Smooth muscle cell (in vitro differentiated cells): Measurements from ENCODE around the gene LARP7. TPM values are rescaled to one million over a fixed set of nuclear protein-coding genes. Genes with fewer than 3 reads are reported as not detected.
"Not testable (repeated sequence)": the region's sequence is repeated elsewhere in the genome, so short reads cannot be mapped to it uniquely, and the experiment has no call there.

Source experiments
- DNase-seq: peaks from one replicate; lab custom pipeline; 2025; ENCODE audit not compliant: unreplicated experiment; lab: John Stamatoyannopoulos, UW
- H2AFZ ChIP-seq: fragments of 200-600 bp; sonication (generic); 2 replicates; pipeline ENCODE4 v1.6.0; 2016; ENCODE audit warnings: antibody characterized with exemption, low read depth, mild to moderate bottlenecking
- H3F3A ChIP-seq: fragments of 200-600 bp; sonication (generic); 2 replicates; pipeline ENCODE4 v1.6.0; 2017; ENCODE audit warnings: antibody characterized with exemption, low read depth
- H3K27ac ChIP-seq: fragments of 200-600 bp; sonication (generic); 2 replicates; pipeline ENCODE4 v1.5.1; 2016; ENCODE audit warnings: low read depth, mild to moderate bottlenecking
- H3K27me3 ChIP-seq: fragments of 200-600 bp; sonication (generic); 2 replicates; pipeline ENCODE4 v1.6.1; 2016; ENCODE audit warnings: low read depth, mild to moderate bottlenecking
- H3K36me3 ChIP-seq: fragments of 200-600 bp; sonication (generic); 2 replicates; pipeline ENCODE4 v1.5.1; 2016; ENCODE audit warnings: low read depth
- H3K4me1 ChIP-seq: fragments of 200-600 bp; sonication (generic); 2 replicates; pipeline ENCODE4 v1.5.1; 2016; ENCODE audit warnings: low read depth
- H3K4me2 ChIP-seq: fragments of 200-600 bp; sonication (generic); 2 replicates; pipeline ENCODE4 v1.6.0; 2016; ENCODE audit warnings: mild to moderate bottlenecking
- H3K4me3 ChIP-seq: fragments of 200-600 bp; sonication (generic); 2 replicates; pipeline ENCODE4 v1.5.1; 2016; ENCODE audit warnings: mild to moderate bottlenecking
- H3K79me2 ChIP-seq: fragments of 200-600 bp; sonication (generic); 2 replicates; pipeline ENCODE4 v1.6.0; 2016; ENCODE audit warnings: low read depth, mild to moderate bottlenecking
- H3K9ac ChIP-seq: fragments of 200-600 bp; sonication (generic); 2 replicates; pipeline ENCODE4 v1.6.0; 2016; ENCODE audit warnings: low read depth
- H3K9me3 ChIP-seq: fragments of 200-600 bp; sonication (generic); replicated peaks from 2 replicates; pipeline ENCODE4 v1.5.1; 2016; ENCODE audit warnings: low read depth
- H4K20me1 ChIP-seq: fragments of 200-600 bp; sonication (generic); 2 replicates; pipeline ENCODE4 v1.6.0; 2016; ENCODE audit warnings: low read depth
- CTCF ChIP-seq: fragments of 200-600 bp; sonication (generic); IDR thresholded peaks from 2 replicates; pipeline ENCODE4 v1.5.1; 2017; ENCODE audit warnings: borderline replicate concordance, mild to moderate bottlenecking, antibody characterized with exemption; ENCODE audit not compliant: insufficient read depth, poor library complexity, severe bottlenecking
- WGBS: methylation state at CpG from one replicate; pipeline ENCODE4 v1.1.7; 2016; ENCODE audit warnings: low lambda C conversion rate; 5-methylcytosine and 5-hydroxymethylcytosine counted together
- polyA plus RNA-seq: library from polyadenylated mRNA; unstranded; fragments of >200 nt; fragmentation: Nextera tagmentation; extraction: Ambion mirVana; gene quantifications from 2 replicates; pipeline ENCODE4 v1.2.1, GENCODE V29; 2016
- total RNA-seq: library from RNA; depleted of rRNA; stranded (reverse); fragments of >200 nt; gene quantifications from 2 replicates; pipeline ENCODE4 v1.2.3, GENCODE V29; 2014

Gene LARP7
- total and polyA plus RNA-seq, 2 experiments from 2014 or later = 25.2 to 29.4 TPM

GRCh38 chr4:112655270-112655669 is 18.3 kb downstream of the LARP7 start:
- peaks cover 24% of the 10 kb centered on the region for H3K36me3 ChIP-seq
- peaks cover 55% of the 10 kb centered on the region for H3K4me1 ChIP-seq
- DNase-seq = no peak
- no peak overlapping the region for H2AFZ ChIP-seq
- H3K4me3 ChIP-seq = no peak overlapping the region
- no peak overlapping the region for H3K9ac ChIP-seq
- H3F3A ChIP-seq = no peaks in the 10 kb centered on the region
- no peak for TF ChIP-seq CTCF
- no peaks in the 10 kb centered on the region for H4K20me1 ChIP-seq
- no peaks in the 10 kb centered on the region for H3K79me2 ChIP-seq
- no peaks in the 10 kb centered on the region for H3K27me3 ChIP-seq
- H3K27ac ChIP-seq = no peak overlapping the region
- no peaks in the 10 kb centered on the region for H3K9me3 ChIP-seq
- no peak overlapping the region for H3K4me2 ChIP-seq
- 58% methylated on average over 5 of the region's 5 CpGs for WGBS

GRCh38 chr4:112656115-112656514 is 19.2 kb downstream of the LARP7 start:
- H3F3A ChIP-seq, H3K9ac ChIP-seq, DNase-seq, H3K9me3 ChIP-seq, H4K20me1 ChIP-seq, H3K27me3 ChIP-seq, H3K4me3 ChIP-seq, H2AFZ ChIP-seq, H3K4me2 ChIP-seq, H3K79me2 ChIP-seq, H3K27ac ChIP-seq: not testable (repeated sequence)
- WGBS = 95% methylated on average over 5 of the region's 5 CpGs
- peaks cover 46% of the 10 kb centered on the region for H3K4me1 ChIP-seq
- H3K36me3 ChIP-seq = peaks cover 21% of the 10 kb centered on the region

DNA sequence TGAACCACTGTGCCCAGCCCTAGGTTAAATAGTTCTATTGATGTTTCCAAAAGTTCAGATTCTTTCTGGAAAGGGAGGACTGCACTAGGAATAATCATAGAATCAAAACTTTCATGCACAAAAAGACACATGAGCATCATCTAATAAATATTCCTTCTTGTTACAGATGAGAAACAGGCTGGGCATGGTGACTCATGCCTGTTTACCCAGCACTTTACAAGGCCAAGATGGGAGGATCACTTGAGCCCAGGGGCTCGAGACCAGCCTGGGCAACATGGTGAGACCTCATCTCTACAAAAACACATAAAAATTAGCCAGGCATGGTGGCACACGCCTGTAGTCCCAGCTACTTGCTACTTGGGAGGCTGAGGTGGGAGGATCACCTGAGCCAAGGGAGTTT is 27.7 kb downstream of the LARP7 start:
- Histone ChIP-seq H3K4me2 (no peak overlapping the region), H4K20me1 (no peaks in the 10 kb centered on the region), H3K9ac (no peak overlapping the region), H3K4me1 (peaks cover under 1% of the 10 kb centered on the region), H3K79me2 (no peaks in the 10 kb centered on the region), H3K9me3 (no peaks in the 10 kb centered on the region), H2AFZ (no peak overlapping the region), H3K27ac (no peak overlapping the region), H3F3A (no peaks in the 10 kb centered on the region), H3K4me3 (no peak overlapping the region), H3K36me3 (no peaks in the 10 kb centered on the region), H3K27me3 (no peaks in the 10 kb centered on the region)
- 72% methylated on average over 2 of the region's 2 CpGs for WGBS
- DNase-seq = no peak
- TF ChIP-seq CTCF = no peak

DNA sequence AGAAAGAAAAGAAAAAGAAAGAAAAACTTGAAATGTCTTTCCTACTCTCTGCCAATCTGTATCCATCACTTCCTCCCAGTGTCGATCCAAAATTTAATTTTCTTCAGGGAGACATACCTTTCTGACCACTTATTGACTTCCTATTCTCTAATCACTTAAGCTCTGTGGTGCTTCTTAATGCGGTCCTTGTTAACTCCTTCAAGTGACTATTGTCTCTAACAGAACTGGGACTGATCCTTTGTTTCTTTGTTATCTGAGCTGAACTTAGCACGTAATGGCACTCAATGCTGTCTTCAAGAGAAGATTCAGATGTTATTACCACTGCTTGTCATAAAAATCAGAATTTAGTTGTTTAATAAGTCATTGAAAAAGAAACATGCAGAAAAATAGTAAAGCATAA is 31.2 kb downstream of the LARP7 start:
- Histone ChIP-seq H3K36me3 (no peaks in the 10 kb centered on the region), H3K27me3 (no peaks in the 10 kb centered on the region), H3K4me1 (peaks cover 3% of the 10 kb centered on the region), H3K79me2 (no peaks in the 10 kb centered on the region), H3K4me2 (no peak overlapping the region), H3K9ac (no peak overlapping the region), H2AFZ (no peak overlapping the region), H3K9me3 (no peaks in the 10 kb centered on the region), H3K4me3 (no peak overlapping the region), H3F3A (no peaks in the 10 kb centered on the region), H4K20me1 (no peaks in the 10 kb centered on the region), H3K27ac (no peak overlapping the region)
- DNase-seq = no peak
- 87% methylated on average over 3 of the region's 3 CpGs for WGBS
- no peak for TF ChIP-seq CTCF
